ENCODE results near the gene ARMCX2.
"Not testable (repeated sequence)": the region's sequence is repeated elsewhere in the genome, so short reads cannot be mapped to it uniquely, and the experiment has no call there.

The ARMCX2 gene

DNA sequence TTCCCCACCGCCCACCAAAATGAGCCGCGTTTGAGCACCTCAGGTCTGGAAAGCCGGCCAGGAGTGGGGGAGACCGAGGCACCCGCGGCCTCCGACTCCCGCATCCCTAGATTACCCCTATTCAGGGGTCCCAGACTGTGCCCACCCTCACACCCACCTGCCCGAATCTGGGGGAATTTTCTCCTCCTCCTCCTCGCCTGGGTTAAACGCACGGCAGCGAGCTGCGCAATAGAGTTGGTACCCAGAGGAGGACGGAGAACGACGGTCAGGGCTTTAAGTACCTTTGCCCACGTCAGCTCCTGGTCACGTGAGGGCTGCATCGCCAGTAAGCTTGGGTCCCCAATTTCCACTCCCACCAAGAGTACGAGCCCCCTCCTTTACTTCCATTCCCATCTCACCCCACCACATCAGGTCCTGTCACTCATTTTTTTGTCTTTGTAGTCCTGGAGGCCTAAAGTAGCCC is at the start of gene ARMCX2:
Gene ARMCX2, minus strand, starts transcription at position 250 of the 463 bp plus-strand sequence. CDS start 2,262 bp downstream, outside the sequence.
- peak; percentile 76 for DNase-seq

DNA sequence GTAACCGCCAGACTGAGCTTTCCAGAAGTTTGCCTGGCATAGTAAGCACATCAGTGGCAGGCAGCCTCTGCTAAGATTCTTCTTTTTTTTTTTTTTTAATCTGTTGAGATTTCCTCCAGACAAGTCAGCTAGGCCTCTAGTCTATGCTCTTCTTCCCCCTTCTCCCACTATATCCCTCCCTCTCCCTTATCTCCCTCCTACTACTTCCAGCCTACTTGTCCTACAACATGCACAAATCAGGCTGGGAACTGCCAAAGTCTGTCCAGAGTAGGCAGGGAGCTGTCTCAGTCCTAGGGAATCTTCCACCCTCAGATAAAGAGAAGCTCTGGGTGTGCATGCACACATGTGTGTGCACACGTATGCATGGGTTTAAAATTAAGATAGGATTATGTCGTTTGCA is 49.7 kb upstream of the ARMCX2 start:
- no peak for DNase-seq

DNA sequence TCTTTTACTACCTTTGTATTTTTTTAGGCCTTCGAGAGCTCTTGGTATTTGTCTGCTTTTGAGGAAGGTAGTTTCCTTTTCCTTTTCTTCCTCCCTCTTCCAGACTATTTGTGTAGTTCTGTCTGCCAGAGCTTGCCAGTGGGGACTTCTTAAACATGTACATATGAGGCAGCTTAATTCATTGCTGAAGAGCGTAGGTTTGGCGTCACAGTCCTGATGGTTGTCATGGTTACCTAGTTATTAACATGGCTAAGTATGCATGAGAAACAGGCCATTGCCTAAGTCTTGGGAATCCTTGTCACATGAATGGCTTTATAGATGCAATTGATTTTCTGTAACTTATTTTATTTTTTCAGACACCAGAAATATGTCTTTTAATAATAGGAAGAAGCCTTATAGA is 48.5 kb upstream of the ARMCX2 start:
- DNase-seq = peak; percentile 52

GRCh38 chrX:101693476-101693875 is 33.8 kb upstream of the ARMCX2 start:
- DNase-seq = no peak

DNA sequence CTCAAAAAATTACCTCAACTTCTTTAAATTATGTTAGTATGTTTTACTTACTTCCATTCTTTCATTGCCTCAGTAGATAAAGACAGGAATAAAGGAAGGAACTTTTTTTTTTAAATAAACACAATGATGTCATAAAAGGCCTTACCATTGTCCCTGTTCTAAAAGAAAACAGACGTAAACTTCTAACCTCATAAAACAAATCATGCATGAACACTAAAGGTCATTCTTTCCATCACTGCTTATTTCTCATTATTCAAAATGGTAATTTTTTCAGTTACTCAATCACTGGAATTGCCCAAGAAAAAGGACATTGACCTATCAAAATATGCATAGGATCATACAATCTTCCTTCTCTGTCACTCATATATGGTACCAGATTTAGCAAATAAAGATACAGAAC is 32.2 kb upstream of the ARMCX2 start:
- DNase-seq = no peak

DNA sequence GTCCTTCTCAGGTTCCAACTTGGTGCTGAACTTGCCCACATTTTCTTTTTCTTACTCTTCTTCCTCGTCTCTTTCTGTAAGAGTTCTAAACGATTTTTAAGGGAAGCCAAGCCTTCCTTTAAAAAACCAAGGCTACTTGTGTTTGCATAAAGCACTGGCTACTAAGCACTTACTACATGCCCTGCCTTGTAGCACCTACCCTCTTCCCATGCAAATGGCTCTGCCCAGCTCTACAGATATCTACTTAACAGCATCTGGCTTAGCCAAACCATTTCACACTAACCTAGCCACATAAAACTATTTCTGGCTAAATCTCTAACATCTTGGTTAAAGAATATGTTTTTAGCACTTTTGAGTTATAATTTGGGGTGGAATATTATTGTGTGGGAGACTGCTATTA is 26.9 kb upstream of the ARMCX2 start:
- DNase-seq = no peak

GRCh38 chrX:101685923-101686322 is 26.3 kb upstream of the ARMCX2 start:
- DNase-seq = no peak

- DNase-seq = no peak
Observed at GRCh38 chrX:101682723-101683122, 23.1 kb upstream of the ARMCX2 start.

GRCh38 chrX:101677028-101677427 is 17.4 kb upstream of the ARMCX2 start:
- DNase-seq = no peak

DNA sequence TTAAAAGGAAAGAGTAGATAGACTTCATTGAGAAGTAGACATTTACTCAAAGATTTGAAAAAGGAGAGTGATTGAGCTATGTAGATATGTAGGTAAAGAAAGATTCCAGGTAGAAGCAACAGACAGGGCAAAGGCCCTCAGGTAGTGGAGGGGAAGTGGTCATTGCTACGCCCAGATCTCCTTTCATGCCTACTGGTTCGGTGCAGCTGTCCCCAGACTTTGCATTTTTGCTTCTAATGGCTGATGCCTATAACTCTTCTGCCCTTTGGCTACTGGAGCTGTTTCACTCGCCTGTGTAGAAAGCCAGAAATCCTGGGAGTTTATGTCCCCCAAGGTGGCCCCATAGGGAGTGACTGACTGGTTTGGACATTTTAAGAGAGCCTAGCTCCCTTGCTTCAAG is 16.9 kb upstream of the ARMCX2 start:
- DNase-seq = no peak

GRCh38 chrX:101668143-101668542 is 8.5 kb upstream of the ARMCX2 start:
- DNase-seq = no peak

DNA sequence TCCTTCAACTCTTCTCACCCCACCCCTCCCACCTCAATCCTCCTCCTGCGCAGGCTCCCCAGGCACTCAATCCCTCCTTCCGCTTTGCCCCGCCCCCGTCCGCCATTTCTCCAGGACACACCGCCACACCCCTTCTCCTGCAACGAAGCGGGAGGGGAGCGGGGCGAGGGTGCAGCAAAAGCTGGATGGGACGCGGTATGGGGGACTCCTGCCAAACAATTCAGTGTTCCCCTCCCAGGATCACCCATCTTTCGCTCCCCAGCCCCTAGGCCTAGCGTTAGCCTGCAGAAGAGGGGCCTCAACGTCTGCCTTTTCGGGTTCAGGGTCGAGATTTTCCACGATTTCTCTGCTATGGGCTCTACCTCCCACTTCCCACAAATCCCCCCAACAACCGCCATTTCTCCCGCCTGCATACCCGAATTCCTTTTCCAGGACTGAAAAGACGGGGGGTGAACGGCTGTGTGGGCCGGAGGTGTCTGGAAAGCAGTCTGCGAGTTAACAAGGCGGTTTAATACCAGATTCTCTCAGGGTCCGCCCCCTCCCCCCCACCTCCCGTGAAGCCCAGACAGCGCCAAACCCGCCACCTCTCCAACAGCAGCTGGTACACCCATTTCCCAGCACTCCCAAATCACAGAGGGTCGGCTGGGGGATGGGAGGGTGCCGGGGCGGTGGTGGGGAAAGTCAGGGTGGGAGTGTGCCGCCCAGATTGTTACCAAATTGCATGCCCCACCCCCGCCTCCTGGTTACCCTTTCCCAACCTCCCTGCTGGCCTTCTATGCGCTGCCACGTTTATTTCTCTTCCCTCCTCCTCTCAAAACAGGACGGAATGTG is 774 bp downstream of the ARMCX2 start:
- DNase-seq = peak; percentile 73

GRCh38 chrX:101657495-101657894 is 2.2 kb downstream of the ARMCX2 start:
- DNase-seq = no peak

DNA sequence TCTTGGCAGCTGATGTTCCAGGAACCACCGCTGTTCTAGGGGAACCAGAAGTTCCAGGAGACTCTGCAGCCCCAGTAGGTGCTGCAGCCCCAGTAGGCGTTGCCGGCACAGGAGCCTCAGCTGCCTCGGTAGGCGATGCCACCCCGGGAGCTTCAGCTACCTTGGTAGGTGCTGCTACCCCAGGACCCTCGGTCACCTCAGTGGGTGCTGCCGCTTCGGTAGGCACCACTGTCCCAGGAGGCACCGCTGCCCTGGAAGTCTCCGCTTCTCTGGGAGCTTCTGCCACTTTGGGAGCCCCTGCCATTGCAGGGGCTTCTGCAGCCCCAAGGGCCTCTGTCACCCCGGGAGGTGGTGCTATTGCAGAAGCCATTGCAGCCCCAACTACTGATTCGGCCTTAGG is 2.8 kb downstream of the ARMCX2 start:
- DNase-seq = no peak

DNA sequence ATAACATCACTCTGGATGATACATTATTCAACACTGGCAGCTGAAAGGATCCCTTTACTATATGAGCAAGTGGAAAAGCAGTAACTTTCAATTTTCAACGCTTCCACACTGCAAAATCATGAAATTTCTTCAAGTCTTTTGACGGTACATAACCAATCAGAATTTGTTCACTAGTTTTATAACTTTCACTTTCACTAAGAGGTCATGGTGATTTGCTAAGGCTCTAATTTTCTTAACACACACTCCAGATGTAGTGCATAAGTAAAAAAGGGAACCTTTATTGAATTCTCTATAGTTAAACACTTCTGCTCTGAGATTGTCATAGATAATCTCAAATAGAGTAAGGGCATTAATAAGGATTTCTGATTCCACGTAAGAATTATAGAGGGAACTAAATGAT is 4.1 kb downstream of the ARMCX2 start:
- no peak for DNase-seq

- DNase-seq = not testable (repeated sequence)
Observed at GRCh38 chrX:101647716-101648115, 11.9 kb downstream of the ARMCX2 start.

GRCh38 chrX:101642093-101642492 is 17.6 kb downstream of the ARMCX2 start:
- DNase-seq = no peak

DNA sequence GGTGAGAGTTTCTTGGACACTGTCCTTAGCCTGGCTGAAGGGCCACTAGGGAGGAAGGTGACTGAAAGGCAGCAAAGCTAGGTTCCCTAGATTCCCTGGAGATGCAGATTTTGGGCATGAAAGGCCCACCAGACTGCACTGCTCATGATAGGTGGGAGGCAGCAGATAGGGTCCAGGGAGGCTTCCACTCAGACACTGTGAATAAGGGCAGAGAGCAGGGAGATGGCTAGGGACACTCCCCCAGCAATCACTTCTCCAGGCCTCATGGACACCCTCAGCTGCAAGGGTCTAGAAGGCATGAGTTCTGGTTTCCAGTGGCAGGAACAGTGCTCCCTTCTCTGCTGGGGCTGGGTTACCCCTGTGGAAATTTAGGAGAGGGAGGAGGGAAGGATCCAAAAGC is 20.1 kb downstream of the ARMCX2 start:
- no peak for DNase-seq

DNA sequence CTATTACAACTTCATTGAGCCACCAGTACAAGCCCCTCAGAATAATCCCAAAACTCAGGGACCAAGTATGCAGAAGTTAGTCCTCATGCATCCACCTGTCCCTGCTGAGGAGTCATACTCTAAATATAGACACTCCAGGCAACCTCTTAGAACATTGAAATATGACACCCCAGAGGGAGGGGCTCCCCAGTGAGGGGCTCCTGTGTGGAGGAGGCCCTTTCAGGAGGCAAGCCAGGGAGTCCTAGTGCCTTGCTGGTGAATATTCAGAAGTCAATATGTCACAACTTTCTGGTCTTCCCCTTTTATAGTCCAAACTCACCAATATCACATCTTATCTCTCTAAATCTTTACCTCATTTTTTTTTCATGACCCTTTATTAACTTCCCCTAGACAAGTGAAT is 40.3 kb downstream of the ARMCX2 start:
- DNase-seq = peak; percentile 36

- DNase-seq = peak; percentile 89
Observed at GRCh38 chrX:101617211-101618191, 42.1 kb downstream of the ARMCX2 start, which contains the start of gene ARMCX6. Gene ARMCX6, minus strand, starts transcription at chrX:101618000. Its CDS starts 1,380 bp downstream, at chrX:101616620.

GRCh38 chrX:101605728-101606127 is 53.9 kb downstream of the ARMCX2 start:
- DNase-seq = peak; percentile 38
